ENCODE data around the gene MOSMO.

DNA sequence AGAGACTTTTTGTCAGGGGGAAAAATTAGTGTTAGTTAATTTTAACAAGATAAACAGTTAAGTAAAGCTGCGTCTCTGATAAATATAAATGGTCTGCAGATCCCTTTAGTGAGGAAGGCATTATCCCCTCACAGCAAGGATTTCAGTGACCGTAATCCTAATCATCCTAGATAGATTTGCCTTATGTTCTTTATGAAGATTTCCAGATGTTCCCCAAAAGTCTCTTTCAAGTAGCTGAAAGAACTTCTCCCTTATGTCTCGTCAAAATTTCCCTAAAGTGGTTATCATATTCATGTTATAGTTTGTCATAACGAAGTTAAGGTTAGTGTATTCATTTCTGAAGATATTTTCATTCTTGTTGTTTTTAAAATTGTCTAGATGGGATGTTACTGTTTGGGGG lies 5.6 kb downstream of the MOSMO start:
- TF ChIP-seq, protein P1, sequence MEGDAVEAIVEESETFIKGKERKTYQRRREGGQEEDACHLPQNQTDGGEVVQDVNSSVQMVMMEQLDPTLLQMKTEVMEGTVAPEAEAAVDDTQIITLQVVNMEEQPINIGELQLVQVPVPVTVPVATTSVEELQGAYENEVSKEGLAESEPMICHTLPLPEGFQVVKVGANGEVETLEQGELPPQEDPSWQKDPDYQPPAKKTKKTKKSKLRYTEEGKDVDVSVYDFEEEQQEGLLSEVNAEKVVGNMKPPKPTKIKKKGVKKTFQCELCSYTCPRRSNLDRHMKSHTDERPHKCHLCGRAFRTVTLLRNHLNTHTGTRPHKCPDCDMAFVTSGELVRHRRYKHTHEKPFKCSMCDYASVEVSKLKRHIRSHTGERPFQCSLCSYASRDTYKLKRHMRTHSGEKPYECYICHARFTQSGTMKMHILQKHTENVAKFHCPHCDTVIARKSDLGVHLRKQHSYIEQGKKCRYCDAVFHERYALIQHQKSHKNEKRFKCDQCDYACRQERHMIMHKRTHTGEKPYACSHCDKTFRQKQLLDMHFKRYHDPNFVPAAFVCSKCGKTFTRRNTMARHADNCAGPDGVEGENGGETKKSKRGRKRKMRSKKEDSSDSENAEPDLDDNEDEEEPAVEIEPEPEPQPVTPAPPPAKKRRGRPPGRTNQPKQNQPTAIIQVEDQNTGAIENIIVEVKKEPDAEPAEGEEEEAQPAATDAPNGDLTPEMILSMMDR (conservative IDR thresholded peaks at IDR 0.05; ENCODE audit: low read length): no peak
- no peak for TF ChIP-seq EZH2phosphoT487 (IDR thresholded peaks at IDR 0.05; ENCODE audit: borderline replicate concordance, low read depth, low read length)

All from OCI-LY7 (cell line).